ENCODE data around the gene SMAD6. TPM values are rescaled to one million over a fixed set of nuclear protein-coding genes. Genes with fewer than 3 reads are reported as not detected.

SMAD6 gene
- total and polyA plus RNA-seq, 11 donors: 10.4 to 65.9 (median 20.6) TPM

DNA sequence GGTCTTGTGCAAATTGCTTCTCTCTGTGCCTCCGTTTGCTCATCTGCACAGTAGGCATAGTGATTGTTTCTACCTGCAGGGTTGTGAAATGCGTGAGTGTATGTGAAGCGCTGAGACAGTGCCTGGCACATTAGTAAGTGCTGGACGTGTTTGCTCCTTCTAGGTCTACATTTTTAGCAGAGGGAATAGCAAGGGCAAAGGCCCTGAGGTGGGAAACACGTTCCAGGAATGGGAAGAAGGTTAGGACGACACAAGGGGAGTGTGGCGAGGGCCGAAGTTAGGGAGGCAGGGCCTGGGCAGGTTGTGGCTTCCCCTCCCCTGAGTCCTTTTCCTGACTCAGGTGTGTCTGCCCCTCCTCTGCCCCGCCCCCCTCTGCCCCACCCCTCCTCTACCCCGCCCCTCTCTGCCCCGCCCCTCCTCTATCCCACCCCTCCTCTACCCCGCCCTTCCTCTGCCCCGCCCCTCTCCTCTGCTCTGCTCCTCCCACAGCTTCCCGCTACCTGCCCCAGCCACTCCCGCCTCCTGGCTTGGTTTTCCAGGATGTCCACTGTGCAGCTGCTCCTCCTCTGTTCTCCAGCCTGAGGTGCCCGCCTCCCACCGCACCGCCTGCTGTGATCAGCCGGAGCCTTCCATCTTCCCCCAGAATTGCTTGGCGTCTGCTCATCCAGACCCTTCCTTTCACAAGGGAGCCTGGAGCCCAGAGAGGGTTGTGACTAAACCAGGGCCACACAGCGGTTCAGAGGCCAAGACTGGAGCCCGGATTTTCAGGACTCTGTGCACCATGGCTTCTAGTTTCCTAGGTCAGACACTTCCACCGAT, 31.1 kb upstream of the SMAD6 start:
- Histone ChIP-seq H3K4me1 (peaks cover 0 to 10% (median 0%) of the 10 kb centered on the region in 12 donors), H3K27ac (no peak overlapping the region), H3K9me3 (peaks cover 0 to 8% (median 0%) of the 10 kb centered on the region in 12 donors), H3K36me3 (no peaks in the 10 kb centered on the region), H3K4me3 (no peak overlapping the region), H3K27me3 (no peaks in the 10 kb centered on the region)
- TF ChIP-seq, protein P1, sequence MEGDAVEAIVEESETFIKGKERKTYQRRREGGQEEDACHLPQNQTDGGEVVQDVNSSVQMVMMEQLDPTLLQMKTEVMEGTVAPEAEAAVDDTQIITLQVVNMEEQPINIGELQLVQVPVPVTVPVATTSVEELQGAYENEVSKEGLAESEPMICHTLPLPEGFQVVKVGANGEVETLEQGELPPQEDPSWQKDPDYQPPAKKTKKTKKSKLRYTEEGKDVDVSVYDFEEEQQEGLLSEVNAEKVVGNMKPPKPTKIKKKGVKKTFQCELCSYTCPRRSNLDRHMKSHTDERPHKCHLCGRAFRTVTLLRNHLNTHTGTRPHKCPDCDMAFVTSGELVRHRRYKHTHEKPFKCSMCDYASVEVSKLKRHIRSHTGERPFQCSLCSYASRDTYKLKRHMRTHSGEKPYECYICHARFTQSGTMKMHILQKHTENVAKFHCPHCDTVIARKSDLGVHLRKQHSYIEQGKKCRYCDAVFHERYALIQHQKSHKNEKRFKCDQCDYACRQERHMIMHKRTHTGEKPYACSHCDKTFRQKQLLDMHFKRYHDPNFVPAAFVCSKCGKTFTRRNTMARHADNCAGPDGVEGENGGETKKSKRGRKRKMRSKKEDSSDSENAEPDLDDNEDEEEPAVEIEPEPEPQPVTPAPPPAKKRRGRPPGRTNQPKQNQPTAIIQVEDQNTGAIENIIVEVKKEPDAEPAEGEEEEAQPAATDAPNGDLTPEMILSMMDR (IDR thresholded peaks at IDR 0.05): no peak
- TF ChIP-seq POLR2A (IDR thresholded peaks at IDR 0.05): no peak
- WGBS, 4 donors: 80 to 83% (median 82%) methylated on average over 19 to 23 of the region's 23 CpGs
- DNase-seq (no peak), ATAC-seq (no peak)
- intact Hi-C loops (cut with DNase I): loop anchor here in 1 of 10 donors (5.0 kb wide), 1 partner anchor 39 kb away; no protein-coding TSS in a partner anchor

DNA sequence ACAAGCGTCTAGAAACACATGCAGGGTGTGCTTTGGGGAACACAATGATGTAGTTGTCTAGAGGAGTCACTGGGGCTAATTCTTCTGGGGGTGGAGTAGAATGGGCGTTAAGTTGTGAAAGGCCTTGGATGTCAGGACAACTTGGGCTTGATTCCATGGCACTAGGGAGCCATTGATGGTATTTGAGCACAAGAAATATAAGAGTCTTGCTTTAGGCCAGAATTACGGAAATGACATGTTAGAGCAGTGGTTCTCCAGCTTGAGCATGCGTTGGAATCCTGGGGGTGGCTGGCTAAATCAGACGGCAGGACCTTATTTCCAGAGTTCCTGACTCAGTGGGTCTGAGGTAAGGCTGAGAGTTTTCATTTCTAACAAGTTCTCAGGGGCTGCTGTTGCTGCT, 29.2 kb upstream of the SMAD6 start:
- Histone ChIP-seq H3K27ac (no peak overlapping the region), H3K4me1 (peaks cover 0 to 10% (median 0%) of the 10 kb centered on the region in 12 donors), H3K36me3 (no peaks in the 10 kb centered on the region), H3K27me3 (no peaks in the 10 kb centered on the region), H3K9me3 (peaks cover 0 to 3% (median 0%) of the 10 kb centered on the region in 12 donors), H3K4me3 (no peak overlapping the region)
- TF ChIP-seq, protein P1 (IDR thresholded peaks at IDR 0.05): no peak
- TF ChIP-seq POLR2A (IDR thresholded peaks at IDR 0.05): no peak
- intact Hi-C loops (cut with DNase I): loop anchor here in 1 of 10 donors (5.0 kb wide), 1 partner anchor 41 kb away; no protein-coding TSS in a partner anchor
- WGBS, 4 donors: 72 to 74% (median 73%) methylated on average over 5 of the region's 5 CpGs
- ATAC-seq (no peak), DNase-seq (no peak)

DNA sequence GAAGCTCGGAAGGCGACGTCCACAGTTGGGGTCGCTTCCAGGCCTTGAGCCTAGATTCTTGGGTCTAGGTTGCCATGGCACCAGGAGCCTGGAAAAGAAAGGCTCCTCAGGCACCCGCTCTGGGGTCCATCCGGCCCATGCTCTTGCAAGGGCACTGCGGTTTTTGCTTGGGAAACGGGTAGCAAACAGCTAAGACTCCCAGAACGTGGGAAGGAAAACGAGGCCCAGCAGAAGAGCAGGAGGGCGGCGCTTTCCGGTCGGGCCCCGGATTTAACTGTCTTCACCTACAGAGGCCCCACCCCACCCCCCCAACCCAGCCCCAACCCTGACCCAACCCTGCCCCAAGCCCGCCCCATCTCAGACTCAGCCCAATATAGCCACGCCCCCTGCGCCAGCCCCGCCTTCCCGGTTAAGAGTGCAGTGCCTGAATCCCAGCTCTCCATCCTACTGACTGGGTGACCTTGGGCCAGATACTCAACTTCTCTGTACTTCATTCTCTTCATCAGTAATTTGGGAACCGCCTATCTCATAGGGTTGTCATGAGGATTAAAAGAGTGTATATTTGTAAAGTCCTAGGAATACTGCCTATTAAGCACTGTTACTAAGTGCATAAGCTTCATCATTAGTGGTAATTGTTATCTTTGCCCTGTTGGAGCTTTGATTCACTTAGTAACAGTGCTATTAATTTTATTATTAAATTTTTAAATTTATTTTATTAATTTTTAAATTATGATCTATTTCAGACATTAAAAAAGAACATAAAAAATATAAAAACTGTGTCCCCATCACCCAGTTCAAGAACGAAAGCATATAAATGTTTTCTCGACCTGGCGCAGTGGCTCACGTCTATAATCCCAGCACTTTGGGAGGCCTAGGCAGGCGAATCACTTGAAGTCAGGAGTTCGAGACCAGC, 28.4 kb upstream of the SMAD6 start:
- TF ChIP-seq POLR2A (IDR thresholded peaks at IDR 0.05): no peak
- TF ChIP-seq, protein P1 (IDR thresholded peaks at IDR 0.05): no peak
- no peaks in the 10 kb centered on the region for H3K36me3 ChIP-seq
- no peak overlapping the region for H3K4me3 ChIP-seq
- no peaks in the 10 kb centered on the region for H3K27me3 ChIP-seq
- H3K27ac ChIP-seq: no peak overlapping the region
- 76 to 82% (median 78%) methylated on average over 23 to 27 of the region's 27 CpGs for WGBS, 4 donors
- H3K4me1 ChIP-seq: peaks cover 0 to 18% (median 2%) of the 10 kb centered on the region in 12 donors
- intact Hi-C loops (cut with DNase I): loop anchor here in 1 of 10 donors (5.0 kb wide), 1 partner anchor 41 kb away; no protein-coding TSS in a partner anchor
- DNase-seq: peak in 3 of 5 donors; percentile 24 to 74 (median 40)
- ATAC-seq: peak in 3 of 4 donors; percentile 38 to 45 (median 39)
- H3K9me3 ChIP-seq: no peaks in the 10 kb centered on the region

Measured in heart left ventricle (tissue), 16 donors.